Breast epithelium (tissue), 3 donors: ENCODE data around the gene PLP2.

ENCODE experiments used
- CTCF ChIP-seq, 3 donors: fragments of 450-650 bp; IDR thresholded peaks; one replicate each; pipeline ENCODE4 v1.5.1; 2016 to 2017; ENCODE audit warnings: antibody characterized with exemption in 3 of 3, mild to moderate bottlenecking in 3 of 3, moderate library complexity in 3 of 3
- POLR2A ChIP-seq: fragments of 450-650 bp; IDR thresholded peaks from one replicate; pipeline ENCODE4 v1.6.1; 2016; ENCODE audit warnings: antibody characterized with exemption, mild to moderate bottlenecking, moderate library complexity
- POLR2AphosphoS5 ChIP-seq, 3 donors: sonication (generic); formaldehyde crosslinking; IDR thresholded peaks; one replicate each; pipeline ENCODE4 v1.6.1; 2017; ENCODE audit warnings: antibody characterized with exemption in 3 of 3

DNA sequence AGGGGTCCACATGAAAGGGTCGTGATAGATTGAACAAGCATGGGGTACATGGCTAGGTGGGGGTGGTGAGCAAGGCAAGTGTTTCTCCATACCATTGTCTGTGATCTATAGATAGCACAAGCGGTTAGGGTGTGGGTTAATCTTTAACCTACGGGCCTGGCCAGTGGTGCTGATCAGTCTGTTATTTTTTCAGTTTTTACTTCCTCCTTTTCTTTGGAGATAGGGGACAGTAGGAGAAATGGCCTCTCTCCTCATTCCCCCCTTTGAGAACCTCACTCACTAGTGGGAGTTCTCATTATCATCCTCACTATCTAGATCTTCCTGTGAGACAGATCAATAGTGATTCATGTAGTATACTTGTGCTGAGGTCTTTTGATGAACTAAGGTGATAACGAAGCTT, 32.0 kb upstream of the PLP2 start:
- TF ChIP-seq CTCF (IDR thresholded peaks at IDR 0.05) (no peak), POLR2AphosphoS5 (IDR thresholded peaks at IDR 0.05) (no peak), POLR2A (no peak)
